Peyer's patch (tissue), 4 donors: Measurements from ENCODE around the gene STH.

ENCODE experiments used
- POLR2A ChIP-seq, 2 donors: fragments of 450-650 bp; IDR thresholded peaks; one replicate each; pipeline ENCODE4 v1.5.1; 2017; ENCODE audit warnings: antibody characterized with exemption in 2 of 2, mild to moderate bottlenecking in 2 of 2, moderate library complexity in 2 of 2
- TF ChIP-seq, protein P1 (sequence below), 6 experiments: fragments of 450-650 bp in 4 of 6; fragments of 200-600 bp in 2 of 6; sonication (generic) in 1 of 6; IDR thresholded peaks; one replicate each; pipeline ENCODE4 v1.5.1; 2017 to 2019; ENCODE audit warnings: antibody characterized with exemption in 6 of 6, mild to moderate bottlenecking in 3 of 6, moderate library complexity in 1 of 6

DNA sequence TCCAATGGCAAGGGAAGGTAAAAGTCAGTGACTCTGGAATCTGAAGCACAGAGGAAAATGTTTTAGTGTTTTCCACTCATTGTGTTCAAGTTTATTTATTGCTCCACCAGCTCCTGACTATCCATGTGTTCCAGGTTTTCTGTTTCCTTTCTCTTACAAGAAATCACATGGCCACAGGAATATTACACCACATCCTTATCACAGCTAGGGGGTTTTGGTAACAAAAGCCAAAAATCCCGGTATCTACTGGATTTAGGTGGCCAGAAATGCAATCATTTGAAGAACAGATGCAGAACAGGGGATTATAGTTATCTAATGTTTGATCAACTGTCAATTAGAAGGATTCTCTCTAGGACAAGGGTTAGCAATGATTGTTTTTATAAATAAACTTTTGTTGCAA is 47.9 kb downstream of the STH start:
- no peak for TF ChIP-seq POLR2A (IDR thresholded peaks at IDR 0.05)
- TF ChIP-seq, protein P1, sequence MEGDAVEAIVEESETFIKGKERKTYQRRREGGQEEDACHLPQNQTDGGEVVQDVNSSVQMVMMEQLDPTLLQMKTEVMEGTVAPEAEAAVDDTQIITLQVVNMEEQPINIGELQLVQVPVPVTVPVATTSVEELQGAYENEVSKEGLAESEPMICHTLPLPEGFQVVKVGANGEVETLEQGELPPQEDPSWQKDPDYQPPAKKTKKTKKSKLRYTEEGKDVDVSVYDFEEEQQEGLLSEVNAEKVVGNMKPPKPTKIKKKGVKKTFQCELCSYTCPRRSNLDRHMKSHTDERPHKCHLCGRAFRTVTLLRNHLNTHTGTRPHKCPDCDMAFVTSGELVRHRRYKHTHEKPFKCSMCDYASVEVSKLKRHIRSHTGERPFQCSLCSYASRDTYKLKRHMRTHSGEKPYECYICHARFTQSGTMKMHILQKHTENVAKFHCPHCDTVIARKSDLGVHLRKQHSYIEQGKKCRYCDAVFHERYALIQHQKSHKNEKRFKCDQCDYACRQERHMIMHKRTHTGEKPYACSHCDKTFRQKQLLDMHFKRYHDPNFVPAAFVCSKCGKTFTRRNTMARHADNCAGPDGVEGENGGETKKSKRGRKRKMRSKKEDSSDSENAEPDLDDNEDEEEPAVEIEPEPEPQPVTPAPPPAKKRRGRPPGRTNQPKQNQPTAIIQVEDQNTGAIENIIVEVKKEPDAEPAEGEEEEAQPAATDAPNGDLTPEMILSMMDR (IDR thresholded peaks at IDR 0.05): peak in 1 of 6 experiments; percentile 8
